ENCODE data around the gene GATAD2A.

DNA sequence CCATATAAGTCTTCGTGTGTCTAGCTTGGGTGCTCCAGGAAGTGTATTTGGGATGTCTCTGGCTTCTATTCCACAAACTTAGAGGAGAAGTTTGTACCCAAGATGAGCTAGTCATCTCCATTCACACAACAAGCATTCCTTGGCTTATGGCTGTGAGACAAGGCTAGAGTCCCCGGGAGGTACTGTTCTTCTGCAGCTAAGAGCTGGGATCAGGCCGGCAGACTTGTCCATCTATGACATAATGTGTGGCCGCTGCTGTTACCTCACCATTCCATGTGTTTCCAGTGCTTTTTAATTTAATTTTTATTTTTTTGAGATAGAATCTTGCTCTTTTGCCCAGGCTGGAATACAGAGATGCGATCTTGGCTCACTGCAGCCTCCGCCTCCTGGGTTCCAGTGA lies 20.7 kb downstream of the GATAD2A start:
- TF ChIP-seq, protein P1, sequence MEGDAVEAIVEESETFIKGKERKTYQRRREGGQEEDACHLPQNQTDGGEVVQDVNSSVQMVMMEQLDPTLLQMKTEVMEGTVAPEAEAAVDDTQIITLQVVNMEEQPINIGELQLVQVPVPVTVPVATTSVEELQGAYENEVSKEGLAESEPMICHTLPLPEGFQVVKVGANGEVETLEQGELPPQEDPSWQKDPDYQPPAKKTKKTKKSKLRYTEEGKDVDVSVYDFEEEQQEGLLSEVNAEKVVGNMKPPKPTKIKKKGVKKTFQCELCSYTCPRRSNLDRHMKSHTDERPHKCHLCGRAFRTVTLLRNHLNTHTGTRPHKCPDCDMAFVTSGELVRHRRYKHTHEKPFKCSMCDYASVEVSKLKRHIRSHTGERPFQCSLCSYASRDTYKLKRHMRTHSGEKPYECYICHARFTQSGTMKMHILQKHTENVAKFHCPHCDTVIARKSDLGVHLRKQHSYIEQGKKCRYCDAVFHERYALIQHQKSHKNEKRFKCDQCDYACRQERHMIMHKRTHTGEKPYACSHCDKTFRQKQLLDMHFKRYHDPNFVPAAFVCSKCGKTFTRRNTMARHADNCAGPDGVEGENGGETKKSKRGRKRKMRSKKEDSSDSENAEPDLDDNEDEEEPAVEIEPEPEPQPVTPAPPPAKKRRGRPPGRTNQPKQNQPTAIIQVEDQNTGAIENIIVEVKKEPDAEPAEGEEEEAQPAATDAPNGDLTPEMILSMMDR (conservative IDR thresholded peaks at IDR 0.05 in 1 of 2, IDR thresholded peaks at IDR 0.05 in 1 of 2; ENCODE audit: extremely low read depth in 1 of 2, insufficient read depth in 1 of 2, low read depth in 1 of 2, low read length in 2 of 2) = no peak
- no peak for TF ChIP-seq EZH2 (IDR thresholded peaks at IDR 0.05; ENCODE audit: borderline replicate concordance, low read length)

Measured in mammary epithelial cell (primary cell).